K562 (cell line): ENCODE measurements around the gene IRF2. TPM values are rescaled to one million over a fixed set of nuclear protein-coding genes. Genes with fewer than 3 reads are reported as not detected.

ENCODE experiments used
- ATAC-seq: fragments of 200-7000 bp; cut with Tn5 transposase; 3 replicates; pipeline ENCODE4 v1.9.1; 2020; ENCODE audit warnings: moderate library complexity
- BruUV-seq: library from RNA; stranded (reverse); fragments of 400-500 nt; replicated peaks from 2 replicates; lab custom pipeline; 2021; lab: Mats Ljungman, UMichigan
- CTCF ChIA-PET: fragments of 300-600 bp; formaldehyde crosslinking; extraction: SDS; loops from one replicate; lab custom pipeline; 2021; ENCODE audit warnings: low intra/inter-chr PET ratio; lab: Yijun Ruan, JAX
- POLR2A ChIA-PET: fragments of 300-600, 350-650 bp; sonication (Branson Sonifier 250); formaldehyde crosslinking; extraction: SDS; loops from one replicate; lab custom pipeline; 2021; ENCODE audit warnings: antibody characterized with exemption, inconsistent platforms; lab: Yijun Ruan, JAX
- DNase-seq, 4 experiments: peaks; one replicate each; pipeline versions ENCODE4 v3.0.0 to v3.0.0-alpha.2; 2011 to 2018; ENCODE audit warnings: low spot score in 3 of 4, mixed read lengths in 3 of 4; ENCODE audit errors: extremely low read depth in 1 of 4
- FAIRE-seq: peaks from 2 replicates; lab custom pipeline; 2011; peaks lifted over from hg19 to GRCh38; lab: Jason Lieb, UNC
- H2AFZ ChIP-seq: 2 replicates; pipeline ENCODE4 v1.6.0; 2011; ENCODE audit warnings: low read depth, low read length, control low read depth, inconsistent platforms
- H3K27ac ChIP-seq: fragments of 200-600 bp; 3 replicates; pipeline ENCODE4 v1.8.0; 2011; ENCODE audit warnings: low read depth, mild to moderate bottlenecking, control low read depth, inconsistent platforms, low read length, moderate library complexity, mixed read lengths; ENCODE audit errors: extremely low read depth
- H3K27me3 ChIP-seq, 2 experiments: fragments of 300-600 bp in 1 of 2; 2 replicates in 1 of 2; 3 replicates in 1 of 2; pipeline versions ENCODE4 v1.6.0 to v1.8.0; 2011; ENCODE audit warnings: inconsistent platforms in 2 of 2, low read length in 2 of 2, mild to moderate bottlenecking in 1 of 2, mixed read lengths in 1 of 2, moderate library complexity in 1 of 2; ENCODE audit not compliant: control insufficient read depth in 2 of 2, insufficient read depth in 2 of 2
- H3K36me3 ChIP-seq: fragments of 300-600 bp; 3 replicates; pipeline ENCODE4 v1.8.0; 2011; ENCODE audit warnings: mild to moderate bottlenecking, low read length, inconsistent platforms; ENCODE audit not compliant: control insufficient read depth, insufficient read depth
- H3K4me1 ChIP-seq, 2 experiments: fragments of 200-600 bp in 1 of 2; replicated peaks in 1 of 2; 2 replicates in 1 of 2; 3 replicates in 1 of 2; pipeline versions ENCODE4 v1.5.1 to v1.8.0; 2011; ENCODE audit warnings: inconsistent platforms in 2 of 2, low read length in 2 of 2, mild to moderate bottlenecking in 1 of 2, mixed read lengths in 1 of 2, moderate library complexity in 1 of 2; ENCODE audit not compliant: control insufficient read depth in 2 of 2, insufficient read depth in 2 of 2
- H3K4me2 ChIP-seq: 2 replicates; pipeline ENCODE4 v1.6.1; 2011; ENCODE audit warnings: low read length, control low read depth, inconsistent platforms, mixed read lengths; ENCODE audit not compliant: insufficient read depth
- H3K4me3 ChIP-seq: fragments of 200-600 bp; sonication (generic), shearing (Covaris generic); 2 replicates; pipeline ENCODE4 v1.5.1; 2016; ENCODE audit warnings: control low read depth, inconsistent platforms
- H3K79me2 ChIP-seq: fragments of 200-600 bp; 3 replicates; pipeline ENCODE4 v1.8.0; 2011; ENCODE audit warnings: low read length, inconsistent platforms; ENCODE audit not compliant: control insufficient read depth, insufficient read depth
- H3K9ac ChIP-seq, 2 experiments: 2 replicates each; pipeline versions ENCODE4 v1.6.0 to v1.6.1; 2011; ENCODE audit warnings: low read depth in 2 of 2, low read length in 2 of 2, control low read depth in 1 of 2, inconsistent platforms in 1 of 2, mild to moderate bottlenecking in 1 of 2, mixed read lengths in 1 of 2; ENCODE audit not compliant: insufficient read depth in 1 of 2
- H3K9me1 ChIP-seq: one replicate; pipeline ENCODE4 v1.6.0; 2011; ENCODE audit warnings: inconsistent platforms, mild to moderate bottlenecking, low read length, moderate library complexity; ENCODE audit not compliant: control insufficient read depth, insufficient read depth
- H3K9me3 ChIP-seq: replicated peaks from 2 replicates; pipeline ENCODE4 v1.5.1; 2011; ENCODE audit warnings: low read depth, low read length, inconsistent platforms; ENCODE audit not compliant: control insufficient read depth, insufficient read depth
- H4K20me1 ChIP-seq: replicated peaks from 2 replicates; pipeline ENCODE4 v1.6.1; 2011; ENCODE audit warnings: low read length, inconsistent platforms, mixed read lengths; ENCODE audit not compliant: control insufficient read depth, insufficient read depth
- BRCA1 ChIP-seq, 2 experiments: fragments of 450-650 bp in 1 of 2; sonication (generic) in 1 of 2; formaldehyde crosslinking in 1 of 2; IDR thresholded peaks; 2 replicates each; pipeline versions ENCODE4 v1.5.0 to v1.6.1; 2017 to 2020; ENCODE audit warnings: mild to moderate bottlenecking in 1 of 2, missing genetic modification reagents in 1 of 2
- HIVEP1 ChIP-seq: fragments of 250-450 bp; sonication (Bioruptor Pico); IDR thresholded peaks from 2 replicates; pipeline ENCODE4 v1.4.0; 2020; ENCODE audit warnings: mild to moderate bottlenecking
- KLF6 ChIP-seq: fragments of 250-450 bp; sonication (Bioruptor Pico); IDR thresholded peaks from 2 replicates; pipeline ENCODE4 v1.4.0; 2020; ENCODE audit warnings: mild to moderate bottlenecking, moderate library complexity, borderline replicate concordance
- RNF2 ChIP-seq: sonication (generic); IDR thresholded peaks from 2 replicates; pipeline ENCODE4 v1.6.1; 2016
- SMARCC2 ChIP-seq: fragments of 450-650 bp; IDR thresholded peaks from 2 replicates; pipeline ENCODE4 v1.6.1; 2017; ENCODE audit warnings: antibody characterized with exemption, moderate library complexity, mild to moderate bottlenecking, low read depth
- SREBF2 ChIP-seq: sonication (generic); formaldehyde crosslinking; IDR thresholded peaks from 2 replicates; pipeline ENCODE4 v1.4.0; 2020; ENCODE audit warnings: mild to moderate bottlenecking, missing genetic modification reagents
- ZC3H8 ChIP-seq: fragments of 450-650 bp; IDR thresholded peaks from 2 replicates; pipeline ENCODE4 v1.6.1; 2017
- ZNF778 ChIP-seq: fragments of 450-650 bp; formaldehyde crosslinking; IDR thresholded peaks from 2 replicates; pipeline ENCODE4 v1.4.0; 2020; ENCODE audit warnings: mild to moderate bottlenecking, moderate library complexity
- WGBS: fragments of 100-300 bp; shearing (Covaris generic); methylation state at CpG from one replicate; pipeline ENCODE4 v1.1.6; 2016; ENCODE audit warnings: low coverage, mixed read lengths; ENCODE audit not compliant: insufficient coverage; ENCODE audit errors: missing lambda C conversion rate; 5-methylcytosine and 5-hydroxymethylcytosine counted together
- in situ Hi-C: fragments of 300-500 bp; cut with MboI; formaldehyde crosslinking; loops from 4 replicates; pipeline ENCODE4 v1.15.0; 2018; ENCODE audit warnings: inconsistent platforms, mixed read lengths
- intact Hi-C: fragments of 100-400 bp; cut with micrococcal nuclease; formaldehyde crosslinking; loops from 2 replicates; pipeline ENCODE4 v1.14.2; 2022
- polyA plus RNA-seq, 8 experiments: library from polyadenylated mRNA; depleted of rRNA in 4 of 8; stranded (reverse) in 5 of 8; unstranded in 3 of 8; fragments of >200 nt; fragmentation: Nextera tagmentation in 2 of 8; fragmentation: Illumina TruSeq in 1 of 8; extraction: Ambion mirVana in 2 of 8; extraction: Trizol in 1 of 8; gene quantifications; 2 replicates each; pipeline versions ENCODE4 v1.2.1 to v1.2.3, GENCODE V29; 2011 to 2014; ENCODE audit warnings: inconsistent platforms in 1 of 8, missing spikeins in 1 of 8
- total RNA-seq, 7 experiments: library from RNA; depleted of rRNA in 6 of 7; stranded (reverse); fragments of >200 nt in 6 of 7; fragmentation: Illumina TruSeq in 2 of 7; extraction: Trizol in 2 of 7; gene quantifications; 2 replicates each; pipeline versions ENCODE4 v1.2.1 to v1.2.3, GENCODE V29; 2011 to 2021; ENCODE audit warnings: low replicate concordance in 1 of 7
- TF ChIP-seq, protein P1 (sequence below), 2 experiments: fragments of 200-800 bp in 1 of 2; sonication (Bioruptor generic) in 1 of 2; sonication (generic) in 1 of 2; formaldehyde crosslinking in 1 of 2; IDR thresholded peaks in 1 of 2; conservative IDR thresholded peaks in 1 of 2; 2 replicates each; pipeline versions ENCODE4 v1.5.0 to v1.6.1; 2016 to 2020; ENCODE audit warnings: missing compliant biosample characterization in 1 of 2, missing genetic modification characterization in 1 of 2, missing genetic modification reagents in 1 of 2
- TF ChIP-seq, protein P2 (sequence below): fragments of 250-450 bp; sonication (Bioruptor Pico); IDR thresholded peaks from 2 replicates; pipeline ENCODE4 v1.8.0; 2021; ENCODE audit warnings: moderate library complexity, mild to moderate bottlenecking, inconsistent platforms
- TF ChIP-seq, protein P3 (sequence below): fragments of 450-650 bp; IDR thresholded peaks from 2 replicates; pipeline ENCODE4 v1.6.1; 2016; ENCODE audit warnings: mild to moderate bottlenecking
- TF ChIP-seq, protein P4 (sequence below): fragments of 200-400 bp; formaldehyde crosslinking; IDR thresholded peaks from 2 replicates; pipeline ENCODE4 v1.6.1; 2017; ENCODE audit warnings: mild to moderate bottlenecking, low read depth, low read length, moderate library complexity

The IRF2 gene
- total and polyA plus RNA-seq, 9 of the 15 experiments (the other 6 are each of a cell fraction or from before 2014, with no cell fraction given): 7.1 to 17.1 (median 11.3) TPM

DNA sequence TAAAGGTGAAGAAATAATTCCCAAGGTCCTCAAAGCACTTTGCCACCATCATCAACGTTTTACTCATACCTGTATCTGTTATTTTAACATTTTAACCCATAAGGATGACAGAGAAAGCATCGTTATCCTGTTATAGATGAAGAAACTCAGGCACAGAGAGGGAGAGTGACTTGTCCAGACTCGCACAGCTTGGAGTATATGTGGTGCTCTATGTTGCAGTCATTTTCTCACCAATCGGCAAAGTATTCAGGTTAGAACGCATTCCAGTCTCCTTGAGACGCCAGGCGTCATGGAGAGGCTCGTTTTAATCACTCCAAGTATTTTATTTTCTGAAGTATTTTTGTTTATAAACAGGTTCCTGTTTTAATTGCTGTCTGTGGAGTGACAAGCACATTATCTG is 73.5 kb downstream of the IRF2 start:
- Histone ChIP-seq H3K79me2 (no peaks in the 10 kb centered on the region), H4K20me1 (no peaks in the 10 kb centered on the region), H3K27ac (no peak overlapping the region), H3K36me3 (peaks cover 27% of the 10 kb centered on the region; the same call in 2 of the 3 replicates), H3K9me1 (no peaks in the 10 kb centered on the region), H3K4me3 (no peak overlapping the region), H3K9ac (no peak overlapping the region), H3K27me3 (no peaks in the 10 kb centered on the region), H2AFZ (no peak overlapping the region), H3K4me1 (no peaks in the 10 kb centered on the region; a peak in 1 of 5 replicates), H3K4me2 (no peak overlapping the region), H3K9me3 (no peaks in the 10 kb centered on the region)
- CTCF ChIA-PET: no interaction called here
- FAIRE-seq (no peak), ATAC-seq (no peak), DNase-seq (no peak)
- in situ Hi-C loops: no loop called here
- intact Hi-C loops: no loop called here
- 70% methylated on average over 8 of the region's 8 CpGs for WGBS
- no TSS peak for BruUV-seq
- POLR2A ChIA-PET: no interaction called here
- TF ChIP-seq RNF2: no peak
- no peak for TF ChIP-seq KLF6
- TF ChIP-seq ZNF778: no peak
- TF ChIP-seq BRCA1 (IDR thresholded peaks at IDR 0.05): no peak
- no peak for TF ChIP-seq BRCA1 (CRISPR knock-in tag; IDR thresholded peaks at IDR 0.05)
- TF ChIP-seq, protein P1, sequence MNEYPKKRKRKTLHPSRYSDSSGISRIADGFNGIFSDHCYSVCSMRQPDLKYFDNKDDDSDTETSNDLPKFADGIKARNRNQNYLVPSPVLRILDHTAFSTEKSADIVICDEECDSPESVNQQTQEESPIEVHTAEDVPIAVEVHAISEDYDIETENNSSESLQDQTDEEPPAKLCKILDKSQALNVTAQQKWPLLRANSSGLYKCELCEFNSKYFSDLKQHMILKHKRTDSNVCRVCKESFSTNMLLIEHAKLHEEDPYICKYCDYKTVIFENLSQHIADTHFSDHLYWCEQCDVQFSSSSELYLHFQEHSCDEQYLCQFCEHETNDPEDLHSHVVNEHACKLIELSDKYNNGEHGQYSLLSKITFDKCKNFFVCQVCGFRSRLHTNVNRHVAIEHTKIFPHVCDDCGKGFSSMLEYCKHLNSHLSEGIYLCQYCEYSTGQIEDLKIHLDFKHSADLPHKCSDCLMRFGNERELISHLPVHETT (CRISPR knock-in tag; conservative IDR thresholded peaks at IDR 0.05 in 1 of 2, IDR thresholded peaks at IDR 0.05 in 1 of 2): no peak
- TF ChIP-seq, protein P2, sequence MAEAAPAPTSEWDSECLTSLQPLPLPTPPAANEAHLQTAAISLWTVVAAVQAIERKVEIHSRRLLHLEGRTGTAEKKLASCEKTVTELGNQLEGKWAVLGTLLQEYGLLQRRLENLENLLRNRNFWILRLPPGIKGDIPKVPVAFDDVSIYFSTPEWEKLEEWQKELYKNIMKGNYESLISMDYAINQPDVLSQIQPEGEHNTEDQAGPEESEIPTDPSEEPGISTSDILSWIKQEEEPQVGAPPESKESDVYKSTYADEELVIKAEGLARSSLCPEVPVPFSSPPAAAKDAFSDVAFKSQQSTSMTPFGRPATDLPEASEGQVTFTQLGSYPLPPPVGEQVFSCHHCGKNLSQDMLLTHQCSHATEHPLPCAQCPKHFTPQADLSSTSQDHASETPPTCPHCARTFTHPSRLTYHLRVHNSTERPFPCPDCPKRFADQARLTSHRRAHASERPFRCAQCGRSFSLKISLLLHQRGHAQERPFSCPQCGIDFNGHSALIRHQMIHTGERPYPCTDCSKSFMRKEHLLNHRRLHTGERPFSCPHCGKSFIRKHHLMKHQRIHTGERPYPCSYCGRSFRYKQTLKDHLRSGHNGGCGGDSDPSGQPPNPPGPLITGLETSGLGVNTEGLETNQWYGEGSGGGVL (CRISPR knock-in tag): no peak
- TF ChIP-seq SMARCC2: no peak
- TF ChIP-seq SREBF2 (CRISPR knock-in tag): no peak
- TF ChIP-seq, protein P3, sequence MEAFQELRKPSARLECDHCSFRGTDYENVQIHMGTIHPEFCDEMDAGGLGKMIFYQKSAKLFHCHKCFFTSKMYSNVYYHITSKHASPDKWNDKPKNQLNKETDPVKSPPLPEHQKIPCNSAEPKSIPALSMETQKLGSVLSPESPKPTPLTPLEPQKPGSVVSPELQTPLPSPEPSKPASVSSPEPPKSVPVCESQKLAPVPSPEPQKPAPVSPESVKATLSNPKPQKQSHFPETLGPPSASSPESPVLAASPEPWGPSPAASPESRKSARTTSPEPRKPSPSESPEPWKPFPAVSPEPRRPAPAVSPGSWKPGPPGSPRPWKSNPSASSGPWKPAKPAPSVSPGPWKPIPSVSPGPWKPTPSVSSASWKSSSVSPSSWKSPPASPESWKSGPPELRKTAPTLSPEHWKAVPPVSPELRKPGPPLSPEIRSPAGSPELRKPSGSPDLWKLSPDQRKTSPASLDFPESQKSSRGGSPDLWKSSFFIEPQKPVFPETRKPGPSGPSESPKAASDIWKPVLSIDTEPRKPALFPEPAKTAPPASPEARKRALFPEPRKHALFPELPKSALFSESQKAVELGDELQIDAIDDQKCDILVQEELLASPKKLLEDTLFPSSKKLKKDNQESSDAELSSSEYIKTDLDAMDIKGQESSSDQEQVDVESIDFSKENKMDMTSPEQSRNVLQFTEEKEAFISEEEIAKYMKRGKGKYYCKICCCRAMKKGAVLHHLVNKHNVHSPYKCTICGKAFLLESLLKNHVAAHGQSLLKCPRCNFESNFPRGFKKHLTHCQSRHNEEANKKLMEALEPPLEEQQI: no peak
- TF ChIP-seq HIVEP1 (CRISPR knock-in tag): no peak
- TF ChIP-seq, protein P4, sequence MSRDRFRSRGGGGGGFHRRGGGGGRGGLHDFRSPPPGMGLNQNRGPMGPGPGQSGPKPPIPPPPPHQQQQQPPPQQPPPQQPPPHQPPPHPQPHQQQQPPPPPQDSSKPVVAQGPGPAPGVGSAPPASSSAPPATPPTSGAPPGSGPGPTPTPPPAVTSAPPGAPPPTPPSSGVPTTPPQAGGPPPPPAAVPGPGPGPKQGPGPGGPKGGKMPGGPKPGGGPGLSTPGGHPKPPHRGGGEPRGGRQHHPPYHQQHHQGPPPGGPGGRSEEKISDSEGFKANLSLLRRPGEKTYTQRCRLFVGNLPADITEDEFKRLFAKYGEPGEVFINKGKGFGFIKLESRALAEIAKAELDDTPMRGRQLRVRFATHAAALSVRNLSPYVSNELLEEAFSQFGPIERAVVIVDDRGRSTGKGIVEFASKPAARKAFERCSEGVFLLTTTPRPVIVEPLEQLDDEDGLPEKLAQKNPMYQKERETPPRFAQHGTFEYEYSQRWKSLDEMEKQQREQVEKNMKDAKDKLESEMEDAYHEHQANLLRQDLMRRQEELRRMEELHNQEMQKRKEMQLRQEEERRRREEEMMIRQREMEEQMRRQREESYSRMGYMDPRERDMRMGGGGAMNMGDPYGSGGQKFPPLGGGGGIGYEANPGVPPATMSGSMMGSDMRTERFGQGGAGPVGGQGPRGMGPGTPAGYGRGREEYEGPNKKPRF: no peak
- TF ChIP-seq ZC3H8: no peak
